Measurements from ENCODE around the gene STXBP6. TPM values are rescaled to one million over a fixed set of nuclear protein-coding genes. Genes with fewer than 3 reads are reported as not detected.

Gene STXBP6
- total RNA-seq, 1 experiment from 2014 or later = 0.27 TPM

GRCh38 chr14:24999157-24999556 lies 50.8 kb downstream of the STXBP6 start:
- H3K9me2 ChIP-seq (ENCODE audit: insufficient read depth) = no peaks in the 10 kb centered on the region
- no peaks in the 10 kb centered on the region for H3K79me2 ChIP-seq (ENCODE audit: insufficient read depth, low read length)
- H3K27ac ChIP-seq (ENCODE audit: low read depth, low read length) = no peak overlapping the region
- peaks cover 0 to under 1% of the 10 kb centered on the region in 2 experiments; a peak in 2 of 4 replicates for H3K9me3 ChIP-seq (ENCODE audit: control insufficient read depth in 1 of 2, insufficient read depth in 1 of 2, low read depth in 1 of 2, low read length in 2 of 2)
- intact Hi-C loops (cut with micrococcal nuclease) = no loop called here
- no peaks in the 10 kb centered on the region for H3K27me3 ChIP-seq (ENCODE audit: insufficient read depth, low read length)
- POLR2A ChIA-PET = no interaction called here
- BruUV-seq (replicated peaks) = no TSS peak
- no peak for ATAC-seq
- no peaks in the 10 kb centered on the region for H3K4me1 ChIP-seq (ENCODE audit: control insufficient read depth in 1 of 2, insufficient read depth in 2 of 2, low read length in 2 of 2)
- CTCF ChIA-PET = no interaction called here
- RAD21 ChIA-PET (ENCODE audit: low non-redundant PET in 1 of 2, low total read pairs in 2 of 2, uncharacterized antibody in 2 of 2, unreplicated experiment in 2 of 2) = no interaction called here
- no peak overlapping the region for H3K4me3 ChIP-seq (replicated peaks in 1 of 2; ENCODE audit: low read depth in 1 of 2, low read length in 2 of 2)
- no peaks in the 10 kb centered on the region for H4K20me1 ChIP-seq (ENCODE audit: insufficient read depth)
- no peak overlapping the region for H3K4me2 ChIP-seq (ENCODE audit: low read length)
- no peak overlapping the region for H3K9ac ChIP-seq (ENCODE audit: low read length)
- no peaks in the 10 kb centered on the region for H3K36me3 ChIP-seq (ENCODE audit: control insufficient read depth in 1 of 2, insufficient read depth in 2 of 2, low read length in 2 of 2)
- DNase-seq (ENCODE audit: low read depth, low spot score) = no peak
- TF ChIP-seq TCF7L2 (IDR thresholded peaks at IDR 0.05; ENCODE audit: borderline replicate concordance, extremely low read depth, insufficient read depth, insufficient read length) (no peak), REST (IDR thresholded peaks at IDR 0.05; ENCODE audit: low read depth) (no peak), EZH2 (IDR thresholded peaks at IDR 0.05) (no peak), JUND (IDR thresholded peaks at IDR 0.05) (no peak), ZFX (IDR thresholded peaks at IDR 0.05) (no peak), YY1 (IDR thresholded peaks at IDR 0.05; ENCODE audit: extremely low read depth, insufficient replicate concordance, low read depth, low read length) (no peak)
- H2AFZ ChIP-seq (ENCODE audit: low read depth, low read length, poor library complexity, severe bottlenecking) = no peak overlapping the region

All from HCT116 (cell line).